GM12878 (cell line): Measurements from ENCODE around the gene UHMK1. TPM values are rescaled to one million over a fixed set of nuclear protein-coding genes. Genes with fewer than 3 reads are reported as not detected.

Experiments used
- ATAC-seq: fragments of 200-7000 bp; cut with Tn5 transposase; 3 replicates; pipeline ENCODE4 v1.9.1; 2020; ENCODE audit warnings: mild to moderate bottlenecking, moderate library complexity
- BruUV-seq: library from RNA; stranded (reverse); fragments of 400-500 nt; replicated peaks from 2 replicates; lab custom pipeline; 2021; lab: Mats Ljungman, UMichigan
- CTCF ChIA-PET: fragments of 300-600 bp; sonication (Branson Sonifier 250); formaldehyde crosslinking; extraction: SDS; loops from one replicate; lab custom pipeline; 2021; ENCODE audit warnings: inconsistent platforms; lab: Yijun Ruan, JAX
- POLR2A ChIA-PET: fragments of 350-600 bp; formaldehyde crosslinking; extraction: SDS; loops from one replicate; lab custom pipeline; 2021; ENCODE audit warnings: inconsistent platforms; lab: Charles Lee
- RAD21 ChIA-PET: fragments of 300-600 bp; sonication (Branson Sonifier 250); formaldehyde crosslinking; loops from one replicate; lab custom pipeline; 2023; ENCODE audit warnings: antibody characterized with exemption; ENCODE audit not compliant: unreplicated experiment; lab: Charles Lee
- SMC1A ChIA-PET: fragments of 300-600 bp; sonication (Branson Sonifier 250); formaldehyde crosslinking; loops from one replicate; lab custom pipeline; 2023; ENCODE audit not compliant: unreplicated experiment, uncharacterized antibody; lab: Charles Lee
- DNase-seq: peaks from one replicate; pipeline ENCODE4 v3.0.0-alpha.2; 2011; ENCODE audit warnings: low read depth, low spot score
- FAIRE-seq: peaks from 3 replicates; lab custom pipeline; 2011; peaks lifted over from hg19 to GRCh38; lab: Jason Lieb, UNC
- H2AFZ ChIP-seq: 2 replicates; pipeline ENCODE4 v1.6.0; 2011; ENCODE audit warnings: low read depth, low read length, control low read depth; ENCODE audit not compliant: control insufficient read depth
- H3K27ac ChIP-seq: 2 replicates; pipeline ENCODE4 v1.5.1; 2011; ENCODE audit warnings: control low read depth; ENCODE audit not compliant: control insufficient read depth, insufficient read depth
- H3K27me3 ChIP-seq, 2 experiments: replicated peaks in 1 of 2; 2 replicates each; pipeline versions ENCODE4 v1.6.0 to v1.6.1; 2011; ENCODE audit warnings: low read length in 1 of 2; ENCODE audit not compliant: control insufficient read depth in 2 of 2, insufficient read depth in 2 of 2
- H3K36me3 ChIP-seq, 2 experiments: 2 replicates each; pipeline ENCODE4 v1.5.1; 2011; ENCODE audit warnings: low read length in 1 of 2; ENCODE audit not compliant: control insufficient read depth in 2 of 2, insufficient read depth in 2 of 2
- H3K4me1 ChIP-seq: 2 replicates; pipeline ENCODE4 v1.6.1; 2011; ENCODE audit warnings: mild to moderate bottlenecking, low read length, moderate library complexity, mixed read lengths; ENCODE audit not compliant: control insufficient read depth, insufficient read depth
- H3K4me2 ChIP-seq: 2 replicates; pipeline ENCODE4 v1.6.0; 2011; ENCODE audit warnings: control low read depth; ENCODE audit not compliant: control insufficient read depth, insufficient read depth
- H3K4me3 ChIP-seq: fragments of 200-600 bp; sonication (generic); 2 replicates; pipeline ENCODE4 v1.5.1; 2016
- H3K79me2 ChIP-seq: 2 replicates; pipeline ENCODE4 v1.6.0; 2011; ENCODE audit warnings: low read length; ENCODE audit not compliant: control insufficient read depth, insufficient read depth
- H3K9ac ChIP-seq: 2 replicates; pipeline ENCODE4 v1.8.0; 2011; ENCODE audit warnings: low read length, control low read depth, mixed read lengths; ENCODE audit not compliant: control insufficient read depth, insufficient read depth
- H3K9me3 ChIP-seq: replicated peaks from 3 replicates; pipeline ENCODE4 v1.5.1; 2011; ENCODE audit warnings: mild to moderate bottlenecking, low read length; ENCODE audit not compliant: control insufficient read depth, insufficient read depth
- H4K20me1 ChIP-seq: 2 replicates; pipeline ENCODE4 v1.6.0; 2011; ENCODE audit not compliant: control insufficient read depth, insufficient read depth
- ATF7 ChIP-seq: fragments of 450-650 bp; IDR thresholded peaks from 2 replicates; pipeline ENCODE4 v1.6.1; 2016; ENCODE audit warnings: low read depth, mild to moderate bottlenecking
- BACH1 ChIP-seq: fragments of 450-650 bp; IDR thresholded peaks from 2 replicates; pipeline ENCODE4 v1.6.1; 2017; ENCODE audit warnings: mild to moderate bottlenecking, borderline replicate concordance
- NR2C1 ChIP-seq: fragments of 450-650 bp; IDR thresholded peaks from 2 replicates; pipeline ENCODE4 v1.6.1; 2017; ENCODE audit warnings: antibody characterized with exemption, mild to moderate bottlenecking, moderate library complexity
- RCOR1 ChIP-seq: conservative IDR thresholded peaks from 2 replicates; pipeline ENCODE4 v1.6.1; 2012; ENCODE audit warnings: low read depth, low read length, improper control_type of control experiment
- REST ChIP-seq: IDR thresholded peaks from 2 replicates; pipeline ENCODE4 v1.6.1; 2012; ENCODE audit warnings: mild to moderate bottlenecking, low read depth, low read length
- SMAD5 ChIP-seq: IDR thresholded peaks from 2 replicates; pipeline ENCODE4 v1.6.1; 2016; ENCODE audit warnings: antibody characterized with exemption, low read depth
- STAT1 ChIP-seq: fragments of 450-650 bp; conservative IDR thresholded peaks from 2 replicates; pipeline ENCODE4 v1.6.1; 2014; ENCODE audit warnings: antibody characterized with exemption, mild to moderate bottlenecking
- TARDBP ChIP-seq: IDR thresholded peaks from 2 replicates; pipeline ENCODE4 v1.6.1; 2016; ENCODE audit warnings: borderline replicate concordance
- YY1 ChIP-seq: IDR thresholded peaks from 2 replicates; pipeline ENCODE4 v1.6.1; 2011; ENCODE audit warnings: low read depth, mild to moderate bottlenecking, low read length
- ZBTB4 ChIP-seq: fragments of 450-650 bp; formaldehyde crosslinking; IDR thresholded peaks from 2 replicates; pipeline ENCODE4 v1.4.0; 2022; ENCODE audit warnings: mild to moderate bottlenecking, moderate library complexity
- ZZZ3 ChIP-seq: IDR thresholded peaks from 2 replicates; pipeline ENCODE4 v1.6.1; 2011; ENCODE audit warnings: low read depth; ENCODE audit not compliant: control insufficient read depth, insufficient read length
- WGBS: methylation state at CpG from one replicate; pipeline ENCODE4 v1.1.6; 2016; ENCODE audit warnings: low lambda C conversion rate; ENCODE audit not compliant: insufficient replicate concordance, insufficient coverage; ENCODE audit errors: missing lambda C conversion rate; 5-methylcytosine and 5-hydroxymethylcytosine counted together
- in situ Hi-C: fragments of 300-500 bp; cut with MboI; formaldehyde crosslinking; loops from 9 replicates; pipeline ENCODE4 v1.14.3; 2018; ENCODE audit warnings: mixed read lengths
- intact Hi-C: fragments of 100-400 bp; cut with micrococcal nuclease; formaldehyde crosslinking; loops from one replicate; pipeline ENCODE4 v1.14.2; 2022; ENCODE audit not compliant: unreplicated experiment
- polyA plus RNA-seq, 11 experiments: library from polyadenylated mRNA; depleted of rRNA in 4 of 11; unstranded in 6 of 11; stranded (reverse) in 5 of 11; fragments of >200 nt; fragmentation: Nextera tagmentation in 4 of 11; fragmentation: Illumina TruSeq in 1 of 11; extraction: Ambion mirVana in 4 of 11; extraction: Trizol in 1 of 11; gene quantifications; 1 replicate in 1 of 11; 2 replicates in 10 of 11; pipeline versions ENCODE4 v1.2.1 to v1.2.3, GENCODE V29; 2011 to 2016; ENCODE audit warnings: inconsistent platforms in 2 of 11, missing spikeins in 2 of 11, low read depth in 1 of 11
- total RNA-seq, 4 experiments: library from RNA; depleted of rRNA in 3 of 4; stranded (reverse); fragments of >200 nt in 3 of 4; fragmentation: Illumina TruSeq in 1 of 4; extraction: Trizol in 1 of 4; gene quantifications; 2 replicates each; pipeline versions ENCODE4 v1.2.1 to v1.2.3, GENCODE V29; 2013 to 2021
- TF ChIP-seq, protein P1 (sequence below): IDR thresholded peaks from 2 replicates; pipeline ENCODE4 v1.6.1; 2011; ENCODE audit warnings: low read depth, mild to moderate bottlenecking, low read length, moderate library complexity, borderline replicate concordance; ENCODE audit errors: extremely low read depth
- TF ChIP-seq, protein P2 (sequence below): fragments of 450-650 bp; IDR thresholded peaks from 2 replicates; pipeline ENCODE4 v1.6.1; 2017; ENCODE audit warnings: mild to moderate bottlenecking, moderate library complexity

UHMK1 gene
- total and polyA plus RNA-seq, 10 of the 15 experiments (the other 5 are each of a cell fraction or from before 2014, with no cell fraction given) = 5.7 to 52.7 (median 28.3) TPM

GRCh38 chr1:162548170-162548569 lies 50.6 kb downstream of the UHMK1 start:
- H3K27ac ChIP-seq = no peak overlapping the region
- intact Hi-C loops (no loop called here), in situ Hi-C loops (no loop called here)
- no peaks in the 10 kb centered on the region for H4K20me1 ChIP-seq
- ChIA-PET SMC1A (interaction anchor here (0.6 to 1.6 kb wide), 4 partner anchors 11 to 156 kb away, joined by 3 to 4 read pairs (median 3); no protein-coding TSS in a partner anchor), RAD21 (interaction anchor here (0.6 kb wide), 1 partner anchor 147 kb away, joined by 3 read pairs; no protein-coding TSS in a partner anchor), CTCF (no interaction called here), POLR2A (interaction anchor here (0.6 kb wide), 1 partner anchor 1444 kb away, joined by 6 read pairs; no protein-coding TSS in a partner anchor)
- DNase-seq = no peak
- ATAC-seq = peak; percentile 36; the same call in 2 of the 3 replicates
- H3K36me3 ChIP-seq = no peaks in the 10 kb centered on the region
- TF ChIP-seq TARDBP = no peak
- TF ChIP-seq REST = no peak
- TF ChIP-seq ZZZ3 = no peak
- no peak for TF ChIP-seq RCOR1
- TF ChIP-seq, protein P1, sequence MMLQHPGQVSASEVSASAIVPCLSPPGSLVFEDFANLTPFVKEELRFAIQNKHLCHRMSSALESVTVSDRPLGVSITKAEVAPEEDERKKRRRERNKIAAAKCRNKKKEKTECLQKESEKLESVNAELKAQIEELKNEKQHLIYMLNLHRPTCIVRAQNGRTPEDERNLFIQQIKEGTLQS = no peak
- TF ChIP-seq ATF7 = no peak
- TF ChIP-seq BACH1 = no peak
- TF ChIP-seq ZBTB4 = no peak
- TF ChIP-seq, protein P2, sequence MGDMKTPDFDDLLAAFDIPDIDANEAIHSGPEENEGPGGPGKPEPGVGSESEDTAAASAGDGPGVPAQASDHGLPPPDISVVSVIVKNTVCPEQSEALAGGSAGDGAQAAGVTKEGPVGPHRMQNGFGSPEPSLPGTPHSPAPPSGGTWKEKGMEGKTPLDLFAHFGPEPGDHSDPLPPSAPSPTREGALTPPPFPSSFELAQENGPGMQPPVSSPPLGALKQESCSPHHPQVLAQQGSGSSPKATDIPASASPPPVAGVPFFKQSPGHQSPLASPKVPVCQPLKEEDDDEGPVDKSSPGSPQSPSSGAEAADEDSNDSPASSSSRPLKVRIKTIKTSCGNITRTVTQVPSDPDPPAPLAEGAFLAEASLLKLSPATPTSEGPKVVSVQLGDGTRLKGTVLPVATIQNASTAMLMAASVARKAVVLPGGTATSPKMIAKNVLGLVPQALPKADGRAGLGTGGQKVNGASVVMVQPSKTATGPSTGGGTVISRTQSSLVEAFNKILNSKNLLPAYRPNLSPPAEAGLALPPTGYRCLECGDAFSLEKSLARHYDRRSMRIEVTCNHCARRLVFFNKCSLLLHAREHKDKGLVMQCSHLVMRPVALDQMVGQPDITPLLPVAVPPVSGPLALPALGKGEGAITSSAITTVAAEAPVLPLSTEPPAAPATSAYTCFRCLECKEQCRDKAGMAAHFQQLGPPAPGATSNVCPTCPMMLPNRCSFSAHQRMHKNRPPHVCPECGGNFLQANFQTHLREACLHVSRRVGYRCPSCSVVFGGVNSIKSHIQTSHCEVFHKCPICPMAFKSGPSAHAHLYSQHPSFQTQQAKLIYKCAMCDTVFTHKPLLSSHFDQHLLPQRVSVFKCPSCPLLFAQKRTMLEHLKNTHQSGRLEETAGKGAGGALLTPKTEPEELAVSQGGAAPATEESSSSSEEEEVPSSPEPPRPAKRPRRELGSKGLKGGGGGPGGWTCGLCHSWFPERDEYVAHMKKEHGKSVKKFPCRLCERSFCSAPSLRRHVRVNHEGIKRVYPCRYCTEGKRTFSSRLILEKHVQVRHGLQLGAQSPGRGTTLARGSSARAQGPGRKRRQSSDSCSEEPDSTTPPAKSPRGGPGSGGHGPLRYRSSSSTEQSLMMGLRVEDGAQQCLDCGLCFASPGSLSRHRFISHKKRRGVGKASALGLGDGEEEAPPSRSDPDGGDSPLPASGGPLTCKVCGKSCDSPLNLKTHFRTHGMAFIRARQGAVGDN = no peak
- TF ChIP-seq YY1 = no peak
- no peak for TF ChIP-seq SMAD5
- no peak for TF ChIP-seq STAT1
- TF ChIP-seq NR2C1 = no peak
- no TSS peak for BruUV-seq
- no peaks in the 10 kb centered on the region for H3K79me2 ChIP-seq
- WGBS = 38% methylated on average over 4 of the region's 4 CpGs
- no peaks in the 10 kb centered on the region; the same call in 1 of the 3 replicates for H3K9me3 ChIP-seq
- no peak overlapping the region for H2AFZ ChIP-seq
- no peak for FAIRE-seq
- no peaks in the 10 kb centered on the region for H3K4me1 ChIP-seq
- no peak overlapping the region for H3K4me3 ChIP-seq
- no peak overlapping the region for H3K9ac ChIP-seq
- no peak overlapping the region for H3K4me2 ChIP-seq
- H3K27me3 ChIP-seq = no peaks in the 10 kb centered on the region
